OCI-LY1 (cell line): ENCODE results near the gene TPST2.

Experiments used
- EZH2 ChIP-seq: fragments of 200-600 bp; sonication (generic), shearing (Covaris generic); IDR thresholded peaks from 2 replicates; pipeline ENCODE4 v1.8.0; 2017; ENCODE audit warnings: borderline replicate concordance, mixed run types, mild to moderate bottlenecking, antibody characterized with exemption, low read length, moderate library complexity, mixed read lengths
- TF ChIP-seq, protein P1 (sequence below): fragments of 200-600 bp; sonication (generic), shearing (Covaris generic); IDR thresholded peaks from 2 replicates; pipeline ENCODE4 v1.5.1; 2017; ENCODE audit warnings: mild to moderate bottlenecking, antibody characterized with exemption, low read length, moderate library complexity, mixed read lengths

GRCh38 chr22:26529345-26529744 is 60.6 kb downstream of the TPST2 start:
- TF ChIP-seq EZH2 = no peak
- TF ChIP-seq, protein P1, sequence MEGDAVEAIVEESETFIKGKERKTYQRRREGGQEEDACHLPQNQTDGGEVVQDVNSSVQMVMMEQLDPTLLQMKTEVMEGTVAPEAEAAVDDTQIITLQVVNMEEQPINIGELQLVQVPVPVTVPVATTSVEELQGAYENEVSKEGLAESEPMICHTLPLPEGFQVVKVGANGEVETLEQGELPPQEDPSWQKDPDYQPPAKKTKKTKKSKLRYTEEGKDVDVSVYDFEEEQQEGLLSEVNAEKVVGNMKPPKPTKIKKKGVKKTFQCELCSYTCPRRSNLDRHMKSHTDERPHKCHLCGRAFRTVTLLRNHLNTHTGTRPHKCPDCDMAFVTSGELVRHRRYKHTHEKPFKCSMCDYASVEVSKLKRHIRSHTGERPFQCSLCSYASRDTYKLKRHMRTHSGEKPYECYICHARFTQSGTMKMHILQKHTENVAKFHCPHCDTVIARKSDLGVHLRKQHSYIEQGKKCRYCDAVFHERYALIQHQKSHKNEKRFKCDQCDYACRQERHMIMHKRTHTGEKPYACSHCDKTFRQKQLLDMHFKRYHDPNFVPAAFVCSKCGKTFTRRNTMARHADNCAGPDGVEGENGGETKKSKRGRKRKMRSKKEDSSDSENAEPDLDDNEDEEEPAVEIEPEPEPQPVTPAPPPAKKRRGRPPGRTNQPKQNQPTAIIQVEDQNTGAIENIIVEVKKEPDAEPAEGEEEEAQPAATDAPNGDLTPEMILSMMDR = no peak
